CD4-positive, alpha-beta memory T cell (primary cell): ENCODE measurements around the gene CFAP68. TPM values are rescaled to one million over a fixed set of nuclear protein-coding genes. Genes with fewer than 3 reads are reported as not detected.

Experiments used
- CTCF ChIA-PET: fragments of 350-600 bp; sonication (Branson Sonifier 250); formaldehyde crosslinking; loops from one replicate; lab custom pipeline; 2021; ENCODE audit warnings: inconsistent platforms; ENCODE audit not compliant: partially characterized antibody; lab: Charles Lee
- POLR2A ChIA-PET: fragments of 350-600 bp; sonication (Branson Sonifier 250); formaldehyde crosslinking; loops from one replicate; lab custom pipeline; 2021; ENCODE audit not compliant: partially characterized antibody; lab: Charles Lee
- DNase-seq, 5 donors: peaks; one replicate each; pipeline versions ENCODE4 v3.0.0 to v3.0.0-alpha.2; 2020 to 2022; ENCODE audit warnings: mixed read lengths in 1 of 5
- H3K27ac ChIP-seq: one replicate; pipeline ENCODE4 v1.7.0; 2013; ENCODE audit warnings: low read depth, low read length
- H3K27me3 ChIP-seq: 2 replicates; pipeline ENCODE4 v1.7.0; 2013; ENCODE audit warnings: mild to moderate bottlenecking, low read length, moderate library complexity; ENCODE audit not compliant: insufficient read depth
- H3K36me3 ChIP-seq: 2 replicates; pipeline ENCODE4 v1.7.0; 2013; ENCODE audit warnings: mild to moderate bottlenecking, low read length, moderate library complexity; ENCODE audit not compliant: insufficient read depth
- H3K4me1 ChIP-seq: 2 replicates; pipeline ENCODE4 v1.7.0; 2013; ENCODE audit warnings: mild to moderate bottlenecking, low read length, moderate library complexity; ENCODE audit not compliant: insufficient read depth
- H3K4me3 ChIP-seq, 2 donors: one replicate each; pipeline ENCODE4 v1.7.0; 2013; ENCODE audit warnings: low read length in 2 of 2, mild to moderate bottlenecking in 1 of 2
- H3K9me3 ChIP-seq, 2 donors: one replicate each; pipeline ENCODE4 v1.7.0; 2013; ENCODE audit warnings: low read length in 2 of 2, control low read depth in 1 of 2; ENCODE audit not compliant: control insufficient read depth in 1 of 2
- H3K27ac Mint-ChIP-seq, 7 donors: one replicate each; pipeline ENCODE4 v1.8.0; 2020 to 2021; ENCODE audit warnings: mixed read lengths in 7 of 7, mild to moderate bottlenecking in 6 of 7, inconsistent platforms in 3 of 7, moderate library complexity in 3 of 7
- H3K27me3 Mint-ChIP-seq, 2 donors: one replicate each; pipeline ENCODE4 v1.8.0; 2020 to 2021; ENCODE audit warnings: mixed read lengths in 2 of 2
- H3K36me3 Mint-ChIP-seq, 2 donors: one replicate each; pipeline ENCODE4 v1.8.0; 2020 to 2021; ENCODE audit warnings: mixed read lengths in 2 of 2, inconsistent platforms in 1 of 2, mild to moderate bottlenecking in 1 of 2
- H3K4me1 Mint-ChIP-seq, 4 donors: one replicate each; pipeline ENCODE4 v1.8.0; 2020 to 2021; ENCODE audit warnings: mixed read lengths in 4 of 4, mild to moderate bottlenecking in 1 of 4
- H3K4me3 Mint-ChIP-seq, 8 donors: one replicate each; pipeline ENCODE4 v1.8.0; 2020 to 2021; ENCODE audit warnings: mixed read lengths in 8 of 8, mild to moderate bottlenecking in 7 of 8, moderate library complexity in 6 of 8, inconsistent platforms in 3 of 8
- H3K9me3 Mint-ChIP-seq, 8 donors: one replicate each; pipeline ENCODE4 v1.8.0; 2020 to 2021; ENCODE audit warnings: mixed read lengths in 8 of 8, mild to moderate bottlenecking in 5 of 8, inconsistent platforms in 3 of 8, moderate library complexity in 1 of 8
- intact Hi-C: fragments of 100-400 bp; cut with micrococcal nuclease; formaldehyde crosslinking; loops from one replicate; pipeline ENCODE4 v1.15.1; 2023
- polyA plus RNA-seq, 2 donors: library from polyadenylated mRNA; unstranded; fragments of 300-500 nt; fragmentation: Illumina TruSeq; gene quantifications; one replicate each; pipeline ENCODE4 v1.2.3, GENCODE V29; 2021
- total RNA-seq, 2 experiments: library from RNA; stranded (reverse); gene quantifications; one replicate each; pipeline ENCODE4 v1.2.3, GENCODE V29; 2021

The CFAP68 gene
- total and polyA plus RNA-seq, 4 experiments from 2014 or later, result 14.8 to 30.9 (median 24.7) TPM

DNA sequence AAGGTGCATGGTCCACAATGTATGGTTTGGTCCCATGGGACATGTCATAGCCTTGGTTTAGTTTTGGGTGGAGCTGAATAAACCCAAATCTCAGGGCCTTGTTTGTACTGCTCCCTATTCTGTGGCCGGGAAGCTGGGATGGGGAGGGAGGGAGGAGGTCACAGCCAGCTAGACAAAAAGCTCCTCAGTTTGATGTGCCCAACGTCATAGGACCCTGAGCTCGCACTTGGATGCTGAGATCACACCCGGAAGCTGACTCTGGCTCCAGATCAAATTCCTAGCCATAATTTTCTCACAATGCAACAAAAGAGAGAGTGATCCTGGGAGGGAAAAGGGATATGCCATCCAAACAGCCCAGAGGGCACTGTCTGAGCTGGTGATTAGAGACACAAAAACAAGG lies 34.7 kb downstream of the CFAP68 start:
- CTCF ChIA-PET, result no interaction called here
- peaks cover 35 to 52% of the 10 kb centered on the region in 2 donors for H3K27me3 Mint-ChIP-seq

DNA sequence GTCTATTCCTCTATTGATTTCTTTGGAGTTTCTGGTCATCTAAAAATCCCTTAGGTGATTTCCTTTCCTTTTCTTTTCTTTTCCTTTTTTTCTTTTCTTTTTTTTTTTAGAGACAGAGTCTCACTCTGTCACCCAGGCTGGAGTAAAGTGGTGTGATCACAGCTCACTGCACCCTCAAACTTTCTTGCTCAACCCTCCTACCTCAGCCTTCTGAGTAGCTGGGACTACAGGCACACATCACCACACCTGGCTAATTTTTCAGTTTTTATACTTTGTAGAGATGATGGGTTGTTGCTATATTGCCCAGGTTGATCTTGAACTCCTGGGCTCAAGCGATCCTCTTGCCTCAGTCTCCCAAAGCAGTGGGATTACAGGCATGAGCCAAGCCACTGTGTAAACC lies 37.4 kb downstream of the CFAP68 start:
- Mint-ChIP-seq H3K4me3 (no peak overlapping the region), H3K9me3 (no peaks in the 10 kb centered on the region), H3K4me1 (peaks cover 0 to 4% (median 0%) of the 10 kb centered on the region in 4 donors), H3K36me3 (no peaks in the 10 kb centered on the region), H3K27ac (no peak overlapping the region), H3K27me3 (peaks cover 32 to 43% of the 10 kb centered on the region in 2 donors)
- peaks cover 5% of the 10 kb centered on the region for H3K27me3 ChIP-seq
- no peaks in the 10 kb centered on the region for H3K36me3 ChIP-seq
- no peak for DNase-seq
- H3K9me3 ChIP-seq, result no peaks in the 10 kb centered on the region
- H3K27ac ChIP-seq, result no peak overlapping the region
- CTCF ChIA-PET, result no interaction called here
- POLR2A ChIA-PET, result no interaction called here
- intact Hi-C loops, result no loop called here
- H3K4me3 ChIP-seq, result no peak overlapping the region
- H3K4me1 ChIP-seq, result no peaks in the 10 kb centered on the region

More for the DNA sequence above, 34.7 kb downstream of the CFAP68 start:
- no peak overlapping the region for H3K4me3 Mint-ChIP-seq
- Histone ChIP-seq H3K27ac (no peak overlapping the region), H3K4me1 (no peaks in the 10 kb centered on the region), H3K4me3 (no peak overlapping the region), H3K36me3 (no peaks in the 10 kb centered on the region), H3K27me3 (peaks cover 5% of the 10 kb centered on the region), H3K9me3 (no peaks in the 10 kb centered on the region)
- POLR2A ChIA-PET, result no interaction called here
- intact Hi-C loops, result no loop called here
- peaks cover 0 to 4% (median 0%) of the 10 kb centered on the region in 4 donors for H3K4me1 Mint-ChIP-seq
- H3K9me3 Mint-ChIP-seq, result no peaks in the 10 kb centered on the region
- no peak overlapping the region for H3K27ac Mint-ChIP-seq
- DNase-seq, result no peak
- no peaks in the 10 kb centered on the region for H3K36me3 Mint-ChIP-seq

DNA sequence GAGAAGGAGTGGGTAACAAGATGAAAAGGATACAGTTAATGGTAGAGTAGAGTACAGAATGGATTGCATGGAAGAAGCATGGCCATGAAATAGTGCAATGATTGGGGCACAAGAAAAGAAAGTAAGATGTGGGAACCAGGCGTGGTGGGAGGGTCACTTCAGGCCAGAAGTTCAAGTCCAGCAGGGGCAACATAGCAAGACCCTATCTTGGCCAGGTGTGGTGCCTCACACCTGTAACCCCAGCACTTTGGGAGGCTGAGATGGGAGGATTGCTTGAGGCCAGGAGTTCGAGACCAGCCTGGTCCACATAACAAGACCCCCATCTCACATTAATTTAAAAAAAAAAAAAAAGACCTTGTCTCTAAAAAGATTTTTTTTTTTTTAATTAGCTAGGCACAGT lies 38.0 kb downstream of the CFAP68 start:
- CTCF ChIA-PET, result interaction anchor here (1.0 kb wide), 1 partner anchor 9 kb away, joined by 5 read pairs; no protein-coding TSS in a partner anchor
- Mint-ChIP-seq H3K27me3 (peaks cover 28 to 39% of the 10 kb centered on the region in 2 donors), H3K4me3 (no peak overlapping the region), H3K9me3 (no peaks in the 10 kb centered on the region), H3K4me1 (no peaks in the 10 kb centered on the region), H3K27ac (peak overlapping the region in 1 of 7 donors; percentile 3), H3K36me3 (no peaks in the 10 kb centered on the region)
- Histone ChIP-seq H3K4me3 (no peak overlapping the region), H3K36me3 (no peaks in the 10 kb centered on the region), H3K4me1 (no peaks in the 10 kb centered on the region), H3K27me3 (peaks cover 5% of the 10 kb centered on the region), H3K27ac (no peak overlapping the region), H3K9me3 (no peaks in the 10 kb centered on the region)
- POLR2A ChIA-PET, result interaction anchor here (1.7 kb wide), 1 partner anchor 9 kb away, joined by 5 read pairs; no protein-coding TSS in a partner anchor
- intact Hi-C loops, result no loop called here
- DNase-seq, result no peak

DNA sequence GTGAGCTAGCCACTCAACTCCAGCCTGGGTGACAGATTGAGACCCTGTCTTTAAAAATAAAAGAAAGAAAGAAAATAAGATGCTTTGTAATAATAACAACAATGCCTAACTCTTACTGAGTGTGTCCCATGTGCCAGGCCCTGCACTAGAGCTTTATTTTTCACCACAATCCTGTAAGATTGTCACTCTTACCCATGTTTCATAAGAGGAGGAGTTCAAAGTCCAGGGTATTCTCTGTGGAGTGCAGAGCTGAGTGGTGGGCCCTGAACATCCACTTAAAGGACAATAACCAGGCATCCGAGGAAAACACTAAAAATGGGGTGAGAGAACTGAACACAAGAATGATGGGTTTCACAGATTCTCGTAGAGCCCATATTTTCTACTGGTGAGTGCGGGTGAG lies 38.4 kb downstream of the CFAP68 start:
- Histone ChIP-seq H3K9me3 (no peaks in the 10 kb centered on the region), H3K4me3 (no peak overlapping the region), H3K4me1 (no peaks in the 10 kb centered on the region), H3K27me3 (peaks cover 5% of the 10 kb centered on the region), H3K36me3 (no peaks in the 10 kb centered on the region), H3K27ac (no peak overlapping the region)
- H3K27me3 Mint-ChIP-seq, result peaks cover 27 to 38% of the 10 kb centered on the region in 2 donors
- POLR2A ChIA-PET, result interaction anchor here (1.7 kb wide), 1 partner anchor 9 kb away, joined by 5 read pairs; no protein-coding TSS in a partner anchor
- no peaks in the 10 kb centered on the region for H3K36me3 Mint-ChIP-seq
- no peak overlapping the region for H3K27ac Mint-ChIP-seq
- no peak for DNase-seq
- no peaks in the 10 kb centered on the region for H3K9me3 Mint-ChIP-seq
- no peaks in the 10 kb centered on the region for H3K4me1 Mint-ChIP-seq
- no peak overlapping the region for H3K4me3 Mint-ChIP-seq
- CTCF ChIA-PET, result interaction anchor here (1.0 kb wide), 1 partner anchor 9 kb away, joined by 5 read pairs; no protein-coding TSS in a partner anchor
- intact Hi-C loops, result no loop called here

DNA sequence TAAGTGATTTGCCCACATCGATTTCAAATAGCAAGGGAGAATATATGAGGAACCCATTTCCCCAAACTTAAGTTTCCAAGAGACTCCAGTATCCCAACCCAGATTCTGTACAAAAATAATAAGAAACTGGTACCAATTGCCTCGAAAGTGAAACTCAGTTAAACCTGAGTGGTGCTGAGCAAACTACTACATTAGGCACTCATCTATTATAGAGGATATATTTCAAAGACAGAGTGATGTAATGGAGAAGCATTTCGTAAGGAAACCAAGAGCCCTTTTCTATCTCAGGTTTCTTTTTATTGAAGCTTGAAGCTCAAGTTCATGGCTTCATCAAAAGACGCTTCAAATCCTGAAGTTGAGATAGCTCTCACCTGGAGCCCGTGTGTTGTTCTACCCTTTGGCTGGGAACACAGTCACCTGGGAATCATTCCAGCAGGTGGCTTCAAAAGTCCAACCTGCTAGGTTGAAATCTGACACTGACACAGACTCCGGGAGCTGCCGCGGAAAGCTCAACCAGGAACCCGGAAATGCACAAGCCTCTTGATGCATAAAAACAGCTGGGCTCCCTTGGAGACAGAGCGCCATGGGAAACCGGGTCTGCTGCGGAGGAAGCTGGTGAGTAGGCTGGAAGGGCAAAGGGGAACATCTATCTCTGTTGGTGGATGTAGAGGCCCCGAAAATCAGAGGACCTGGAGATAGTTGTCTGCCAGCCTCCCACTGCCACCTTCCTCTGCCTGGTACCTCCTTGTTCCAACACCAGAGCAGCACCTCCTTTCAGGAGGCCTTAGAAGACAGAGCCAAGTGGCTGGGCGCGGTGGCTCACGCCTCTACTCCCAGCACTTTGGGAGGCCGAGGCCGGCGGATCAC lies 39.3 kb downstream of the CFAP68 start, which contains the start of gene C11orf52:
C11orf52 (plus strand) TSS at position 524 of the 867 bp plus-strand sequence; CDS start at position 584, 60 bp downstream.
- Histone ChIP-seq H3K27ac (no peak within 1 kb of the TSS), H3K27me3 (peaks cover 5% of the 10 kb centered on the region), H3K36me3 (no peaks in the 10 kb centered on the region), H3K4me1 (no peaks in the 10 kb centered on the region), H3K9me3 (no peaks in the 10 kb centered on the region), H3K4me3 (no peak within 1 kb of the TSS)
- intact Hi-C loops, result no loop called here
- Mint-ChIP-seq H3K4me1 (no peaks in the 10 kb centered on the region), H3K27me3 (peaks cover 26 to 35% of the 10 kb centered on the region in 2 donors), H3K36me3 (no peaks in the 10 kb centered on the region), H3K9me3 (no peaks in the 10 kb centered on the region), H3K4me3 (peak within 1 kb of the TSS in 1 of 8 donors; percentile 26), H3K27ac (peak within 1 kb of the TSS in 2 of 7 donors; percentile 2 to 17)
- CTCF ChIA-PET, result interaction anchor here (0.9 to 1.0 kb wide), 2 partner anchors 8 to 76 kb away, joined by 3 to 5 read pairs; no protein-coding TSS in a partner anchor
- POLR2A ChIA-PET, result interaction anchor here (1.7 kb wide), 1 partner anchor 8 kb away, joined by 5 read pairs; no protein-coding TSS in a partner anchor
- DNase-seq, result no peak

DNA sequence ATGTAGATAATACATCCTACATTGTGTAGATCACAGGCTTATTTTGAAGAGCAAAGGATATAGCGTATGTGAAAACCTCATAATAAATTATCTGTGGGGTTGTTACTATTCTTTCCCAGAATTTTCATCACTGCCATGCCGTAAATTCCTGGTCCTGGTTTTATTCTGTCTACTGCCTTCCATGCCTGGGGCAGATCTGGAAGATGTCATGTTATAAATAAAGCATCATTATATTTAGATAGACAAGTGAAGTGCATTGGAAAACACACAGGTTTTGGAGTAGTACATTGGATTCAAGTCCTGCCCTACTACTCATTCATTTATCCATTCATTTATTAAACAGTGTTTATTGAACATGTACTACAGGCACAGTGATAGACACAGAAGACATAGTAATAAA lies 41.6 kb downstream of the CFAP68 start:
- Histone ChIP-seq H3K4me1 (peaks cover under 1% of the 10 kb centered on the region), H3K9me3 (no peaks in the 10 kb centered on the region), H3K27ac (no peak overlapping the region), H3K27me3 (no peaks in the 10 kb centered on the region), H3K4me3 (no peak overlapping the region), H3K36me3 (no peaks in the 10 kb centered on the region)
- CTCF ChIA-PET, result no interaction called here
- POLR2A ChIA-PET, result no interaction called here
- Mint-ChIP-seq H3K4me1 (peaks cover 3% of the 10 kb centered on the region in 4 donors), H3K9me3 (no peaks in the 10 kb centered on the region), H3K36me3 (no peaks in the 10 kb centered on the region), H3K27ac (no peak overlapping the region), H3K27me3 (peaks cover 14 to 20% of the 10 kb centered on the region in 2 donors), H3K4me3 (no peak overlapping the region)
- DNase-seq, result no peak
- intact Hi-C loops, result no loop called here

DNA sequence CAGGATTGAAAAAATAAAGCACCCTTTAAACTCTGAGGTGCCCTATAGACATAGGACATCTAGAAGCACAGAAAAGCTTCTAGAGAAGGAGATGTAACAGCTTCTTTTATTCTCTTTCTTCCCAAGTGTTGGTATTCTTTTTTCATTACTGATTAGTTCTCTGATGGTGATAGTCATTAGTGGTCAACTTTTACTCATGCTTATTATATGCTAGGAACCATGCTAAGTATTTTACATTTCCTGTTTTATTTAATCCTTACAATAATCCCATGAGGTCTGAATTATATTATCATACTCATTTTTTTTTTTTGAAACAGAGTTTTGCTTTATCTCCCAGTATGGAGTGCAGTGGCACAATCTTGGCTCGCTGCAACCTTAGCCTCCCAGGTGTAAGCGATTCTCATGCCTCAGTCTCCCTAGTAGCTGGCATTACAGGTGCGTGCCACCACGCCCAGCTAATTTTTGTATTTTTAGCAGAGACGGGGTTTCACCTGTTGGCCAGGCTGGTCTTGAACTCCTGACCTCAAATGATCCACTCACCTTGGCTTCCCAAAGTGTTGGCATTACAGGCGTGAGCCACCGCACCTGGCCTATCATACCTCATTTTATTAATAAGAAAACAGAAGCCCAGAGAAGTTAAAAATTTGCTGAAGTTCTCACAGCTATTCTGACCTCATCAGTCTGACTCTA lies 42.3 kb downstream of the CFAP68 start:
- H3K27ac ChIP-seq, result no peak overlapping the region
- ChIA-PET CTCF (no interaction called here), POLR2A (no interaction called here)
- no peaks in the 10 kb centered on the region for H3K9me3 Mint-ChIP-seq
- no peaks in the 10 kb centered on the region for H3K36me3 ChIP-seq
- H3K27me3 ChIP-seq, result no peaks in the 10 kb centered on the region
- no peak for DNase-seq
- no peak overlapping the region for H3K4me3 Mint-ChIP-seq
- H3K4me3 ChIP-seq, result no peak overlapping the region
- peaks cover 3 to 11% (median 9%) of the 10 kb centered on the region in 4 donors for H3K4me1 Mint-ChIP-seq
- H3K27me3 Mint-ChIP-seq, result peaks cover 8 to 14% of the 10 kb centered on the region in 2 donors
- H3K27ac Mint-ChIP-seq, result no peak overlapping the region
- H3K4me1 ChIP-seq, result peaks cover 8% of the 10 kb centered on the region
- H3K36me3 Mint-ChIP-seq, result no peaks in the 10 kb centered on the region
- H3K9me3 ChIP-seq, result no peaks in the 10 kb centered on the region
- intact Hi-C loops, result no loop called here
